ENCODE data around the gene BASP1.
"Not testable (repeated sequence)": the region's sequence is repeated elsewhere in the genome, so short reads cannot be mapped to it uniquely, and the experiment has no call there.

The BASP1 gene

GRCh38 chr5:17190799-17191391, 26.5 kb upstream of the BASP1 start:
- DNase-seq (ENCODE audit: low read depth, low spot score): no peak

GRCh38 chr5:17191574-17191973, 25.9 kb upstream of the BASP1 start:
- not testable (repeated sequence) for DNase-seq (ENCODE audit: low read depth, low spot score)

- DNase-seq (ENCODE audit: low read depth, low spot score): no peak
Measured at GRCh38 chr5:17192191-17192590, 25.2 kb upstream of the BASP1 start.

GRCh38 chr5:17196024-17196423, 21.4 kb upstream of the BASP1 start:
- DNase-seq (ENCODE audit: low read depth, low spot score): no peak

- DNase-seq (ENCODE audit: low read depth, low spot score): no peak
Measured at GRCh38 chr5:17196697-17197096, 20.7 kb upstream of the BASP1 start.

GRCh38 chr5:17203329-17204132, 13.9 kb upstream of the BASP1 start:
- DNase-seq (ENCODE audit: low read depth, low spot score): peak; percentile 81

- DNase-seq (ENCODE audit: low read depth, low spot score): no peak
Measured at GRCh38 chr5:17204133-17204489, 13.3 kb upstream of the BASP1 start.

- no peak for DNase-seq (ENCODE audit: low read depth, low spot score)
Measured at GRCh38 chr5:17206021-17206420, 11.4 kb upstream of the BASP1 start.

GRCh38 chr5:17212191-17212590, 5.2 kb upstream of the BASP1 start:
- DNase-seq (ENCODE audit: low read depth, low spot score): no peak

- DNase-seq (ENCODE audit: low read depth, low spot score): no peak
Measured at GRCh38 chr5:17212996-17213395, 4.4 kb upstream of the BASP1 start.

GRCh38 chr5:17213938-17214337, 3.5 kb upstream of the BASP1 start:
- no peak for DNase-seq (ENCODE audit: low read depth, low spot score)

- no peak for DNase-seq (ENCODE audit: low read depth, low spot score)
Measured at GRCh38 chr5:17214893-17215292, 2.5 kb upstream of the BASP1 start.

GRCh38 chr5:17215361-17215760, 2.1 kb upstream of the BASP1 start:
- no peak for DNase-seq (ENCODE audit: low read depth, low spot score)

- DNase-seq (ENCODE audit: low read depth, low spot score): peak; percentile 92
Measured at GRCh38 chr5:17216176-17216973, 1.1 kb upstream of the BASP1 start.

GRCh38 chr5:17216974-17217492, 398 bp upstream of the BASP1 start:
- DNase-seq (ENCODE audit: low read depth, low spot score): no peak

GRCh38 chr5:17218353-17219005, 1.0 kb downstream of the BASP1 start:
- peak; percentile 81 for DNase-seq (ENCODE audit: low read depth, low spot score)

GRCh38 chr5:17219006-17219422, 1.6 kb downstream of the BASP1 start:
- peak; percentile 80 for DNase-seq (ENCODE audit: low read depth, low spot score)

GRCh38 chr5:17219469-17219868, 2.0 kb downstream of the BASP1 start:
- DNase-seq (ENCODE audit: low read depth, low spot score): no peak

- no peak for DNase-seq (ENCODE audit: low read depth, low spot score)
Measured at GRCh38 chr5:17219992-17220391, 2.6 kb downstream of the BASP1 start.

- no peak for DNase-seq (ENCODE audit: low read depth, low spot score)
Measured at GRCh38 chr5:17220469-17220868, 3.0 kb downstream of the BASP1 start.

GRCh38 chr5:17221843-17222636, 4.6 kb downstream of the BASP1 start:
- DNase-seq (ENCODE audit: low read depth, low spot score): peak; percentile 72

All from astrocyte of the hippocampus (primary cell).